GM18951 (cell line): Measurements from ENCODE around the gene CACNA1B.
"Not testable (repeated sequence)": the region's sequence is repeated elsewhere in the genome, so short reads cannot be mapped to it uniquely, and the experiment has no call there.

Source experiments
- POLR2A ChIP-seq: IDR thresholded peaks from 4 replicates; pipeline ENCODE4 v1.6.1; 2011; ENCODE audit warnings: mild to moderate bottlenecking; ENCODE audit not compliant: insufficient read length, insufficient read depth; ENCODE audit errors: extremely low read depth
- in situ Hi-C: fragments of 300-500 bp; cut with MboI; formaldehyde crosslinking; loops from one replicate; pipeline ENCODE4 v1.12.0; 2022; ENCODE audit warnings: low sequenced_read_pairs, mixed read lengths, inconsistent platforms; ENCODE audit not compliant: unreplicated experiment

Gene CACNA1B

DNA sequence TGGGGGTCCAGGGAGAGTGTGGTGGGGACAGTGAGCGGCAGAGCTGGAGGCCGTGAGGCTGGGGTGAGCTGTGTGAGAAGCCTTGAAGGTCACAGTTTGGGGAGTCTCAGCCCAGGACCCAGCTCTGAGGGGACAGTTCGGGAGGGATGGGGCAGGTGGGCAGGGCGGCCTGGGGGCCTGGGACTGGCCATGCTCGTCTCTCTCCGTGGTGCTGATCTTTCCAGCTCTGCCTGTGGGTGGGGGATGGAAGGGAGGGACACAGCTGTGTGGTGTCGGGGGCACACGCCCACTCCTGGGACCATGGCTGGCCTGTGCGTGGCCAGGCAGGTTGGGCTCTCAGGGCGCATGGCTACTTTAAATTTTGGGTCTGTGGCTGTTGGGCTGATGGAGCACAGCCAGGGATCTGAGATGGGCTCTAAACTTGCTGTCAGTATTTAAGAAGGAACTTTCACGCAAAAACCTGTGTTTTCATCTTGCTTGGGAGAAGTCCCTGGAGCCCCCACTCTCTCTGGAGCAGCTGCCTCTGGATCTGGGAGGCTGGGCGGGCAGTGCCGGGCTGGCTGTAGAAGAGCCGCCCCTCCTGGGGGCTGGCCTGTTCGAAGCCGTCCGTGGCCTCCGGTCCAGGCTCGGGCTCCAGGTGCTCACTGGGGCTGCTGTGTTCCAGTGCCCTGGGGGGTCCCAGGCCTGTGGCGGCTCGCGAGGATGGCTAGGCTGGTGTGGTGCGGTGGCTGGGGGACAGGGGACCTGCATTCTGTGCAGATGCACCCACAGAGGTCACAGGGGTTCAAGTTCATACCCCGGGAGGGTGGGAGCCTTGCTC, 13.4 kb downstream of the CACNA1B start:
- in situ Hi-C loops: not testable (repeated sequence)

GRCh38 chr9:137891588-137892423, 14.2 kb downstream of the CACNA1B start:
- in situ Hi-C loops: no loop called here

DNA sequence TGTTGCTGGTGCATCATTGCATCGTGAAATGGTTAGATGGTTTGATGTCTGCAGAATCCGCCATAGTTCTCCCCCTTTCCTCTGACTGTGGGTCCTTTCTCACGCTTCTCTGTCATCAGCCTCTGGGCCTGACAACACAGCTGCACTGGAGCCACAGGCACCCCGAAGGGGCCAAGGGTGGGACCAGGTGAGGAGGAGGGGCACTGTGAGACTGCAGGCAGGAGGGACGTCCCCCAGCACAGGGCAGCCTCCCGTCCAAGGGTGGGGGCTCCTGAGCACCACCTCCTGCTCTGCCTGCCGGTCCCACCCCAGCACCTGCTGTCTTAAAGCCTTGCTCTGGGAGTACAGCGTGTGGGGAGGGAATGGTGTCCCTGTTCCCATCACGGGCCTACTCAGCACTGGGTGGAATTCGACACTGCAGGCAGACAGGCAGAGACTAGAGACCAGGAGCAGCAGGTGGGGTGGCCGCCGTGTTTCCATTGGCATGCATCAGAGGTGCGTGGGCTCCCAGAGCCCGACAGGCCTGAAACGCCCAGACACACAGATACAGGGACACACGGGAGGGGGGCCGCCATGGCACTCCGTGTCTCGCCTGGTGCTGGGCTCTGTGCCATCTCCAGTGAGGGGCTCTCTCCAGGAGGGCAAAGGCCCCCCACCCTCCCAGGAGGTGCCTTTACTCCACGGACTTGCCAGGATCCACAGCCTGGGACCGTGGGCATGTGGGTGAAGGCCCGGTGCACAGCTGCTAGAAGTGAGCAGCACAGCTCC, 15.0 kb downstream of the CACNA1B start:
- in situ Hi-C loops: no loop called here
- no peak for TF ChIP-seq POLR2A

More at GRCh38 chr9:137891588-137892423, 14.2 kb downstream of the CACNA1B start:
- no peak for TF ChIP-seq POLR2A

DNA sequence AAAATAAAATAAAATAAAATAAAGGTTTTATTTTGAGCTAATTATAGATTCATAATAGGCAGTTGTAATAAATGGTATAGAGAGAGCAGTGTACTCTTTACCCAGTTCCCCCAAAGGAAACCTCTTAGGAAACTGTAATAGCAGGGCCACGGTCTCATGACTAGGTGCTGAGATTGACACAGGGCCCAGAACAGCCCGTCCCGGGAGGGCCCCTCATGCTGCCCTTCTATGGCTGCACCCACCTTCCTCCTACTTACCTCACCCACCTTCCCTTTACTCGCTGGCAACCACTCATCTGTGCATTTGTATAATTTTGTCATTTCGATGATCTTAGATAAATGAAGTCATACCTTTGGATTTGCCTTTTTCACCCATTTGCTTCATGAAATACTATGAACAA, 16.1 kb downstream of the CACNA1B start:
- no peak for TF ChIP-seq POLR2A
- in situ Hi-C loops: no loop called here

GRCh38 chr9:137899551-137900360, 22.2 kb downstream of the CACNA1B start:
- in situ Hi-C loops: no loop called here
- no peak for TF ChIP-seq POLR2A

DNA sequence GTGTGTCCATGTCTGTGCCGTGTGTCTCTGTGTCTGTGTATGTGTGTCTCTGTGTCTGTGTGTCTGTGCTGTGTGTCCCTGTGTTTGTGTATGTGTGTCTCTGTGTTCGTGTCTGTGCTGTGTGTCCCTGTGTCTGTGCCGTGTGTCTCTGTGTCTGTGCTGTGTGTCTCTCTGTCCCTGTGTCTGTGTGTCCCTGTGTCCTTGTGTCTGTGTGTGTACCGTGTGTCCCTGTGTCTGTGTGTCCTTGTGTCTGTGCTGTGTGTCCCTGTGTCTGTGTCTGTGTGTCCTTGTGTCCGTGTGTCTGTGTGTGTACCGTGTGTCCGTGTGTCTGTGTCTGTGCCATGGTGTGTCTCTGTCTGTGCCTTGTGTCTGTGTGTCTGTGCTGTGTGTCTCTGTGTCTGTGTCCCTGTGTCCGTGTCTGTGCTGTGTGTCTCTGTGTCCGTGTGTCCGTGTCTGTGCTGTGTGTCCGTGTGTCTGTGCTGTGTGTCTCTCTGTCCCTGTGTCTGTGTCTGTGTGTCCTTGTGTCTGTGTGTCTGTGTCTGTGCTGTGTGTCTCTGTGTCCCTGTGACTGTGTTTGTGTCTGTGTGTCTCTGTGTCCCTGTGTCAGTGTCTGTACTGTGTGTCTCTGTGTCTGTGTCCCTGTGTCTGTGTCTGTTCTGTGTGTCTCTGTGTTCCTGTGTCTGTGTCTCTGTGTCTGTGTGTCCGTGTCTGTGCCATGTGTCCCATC, 23.2 kb downstream of the CACNA1B start:
- TF ChIP-seq POLR2A: no peak
- in situ Hi-C loops: no loop called here

GRCh38 chr9:137902646-137903045, 25.1 kb downstream of the CACNA1B start:
- in situ Hi-C loops: no loop called here

DNA sequence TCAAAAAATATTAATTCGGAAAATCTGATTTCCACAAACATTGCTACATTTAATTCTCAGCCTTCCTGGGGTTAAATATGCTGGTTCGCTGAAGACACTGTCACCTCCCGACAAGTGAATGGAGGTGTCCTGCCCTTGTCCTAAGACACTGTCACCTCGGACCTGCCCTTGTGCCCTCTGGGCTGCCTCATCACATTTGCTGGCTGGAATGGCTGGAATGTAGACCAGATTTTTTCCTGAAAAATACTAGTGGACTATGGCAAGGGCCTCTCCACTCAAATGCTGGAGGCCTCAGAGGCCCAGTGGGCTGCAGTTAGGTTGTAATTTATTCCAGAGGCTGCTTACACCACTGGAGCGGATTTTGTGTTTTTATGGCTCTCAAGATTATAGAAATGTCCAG, 28.2 kb downstream of the CACNA1B start:
- in situ Hi-C loops: no loop called here
- TF ChIP-seq POLR2A: no peak

More at GRCh38 chr9:137902646-137903045, 25.1 kb downstream of the CACNA1B start:
- no peak for TF ChIP-seq POLR2A

DNA sequence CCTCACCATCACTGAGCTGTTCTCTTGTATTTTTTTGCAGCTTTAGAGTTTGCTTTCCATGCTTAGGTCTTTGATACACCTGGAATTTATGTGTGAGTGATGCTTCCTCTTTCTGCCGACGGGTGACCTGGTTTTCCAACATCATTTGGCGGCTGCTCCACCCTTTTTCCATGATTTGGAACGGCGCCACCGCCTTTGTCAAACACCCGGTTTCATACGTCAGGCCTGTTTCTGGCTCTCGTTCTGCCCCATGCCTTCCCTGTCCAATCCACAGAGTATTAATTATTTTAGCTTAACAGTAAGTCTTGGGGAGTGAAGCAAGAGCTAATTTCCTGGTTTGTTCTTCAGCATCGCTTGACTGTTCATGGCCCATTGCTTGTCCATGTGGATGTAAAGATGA, 30.2 kb downstream of the CACNA1B start:
- no peak for TF ChIP-seq POLR2A
- in situ Hi-C loops: no loop called here

GRCh38 chr9:137912671-137913070, 35.1 kb downstream of the CACNA1B start:
- no peak for TF ChIP-seq POLR2A
- in situ Hi-C loops: no loop called here

DNA sequence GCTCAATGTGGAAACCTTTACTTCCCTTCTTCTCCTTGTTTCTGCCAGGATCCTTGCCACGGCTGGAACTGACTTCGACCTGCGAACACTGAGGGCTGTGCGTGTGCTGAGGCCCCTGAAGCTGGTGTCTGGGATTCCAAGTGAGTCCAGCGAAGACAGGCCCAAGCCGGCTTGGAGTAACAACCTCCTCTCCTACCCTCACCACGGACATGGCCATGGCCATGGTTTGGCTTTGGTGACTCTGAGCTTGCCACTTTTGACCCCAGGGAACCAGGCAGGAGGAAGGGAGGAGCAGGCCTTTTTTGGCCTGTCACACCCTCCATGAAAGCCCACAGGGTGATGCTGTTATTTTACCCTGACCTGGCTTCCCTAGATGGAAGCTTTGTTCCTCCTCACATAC, 35.5 kb downstream of the CACNA1B start:
- TF ChIP-seq POLR2A: no peak
- in situ Hi-C loops: no loop called here
